Measurements from ENCODE around the gene PPP1R3D. TPM values are rescaled to one million over a fixed set of nuclear protein-coding genes. Genes with fewer than 3 reads are reported as not detected.

Gene PPP1R3D
- total and polyA plus RNA-seq, 9 of the 15 experiments (the other 6 are each of a cell fraction or from before 2014, with no cell fraction given) = 0.35 to 3.3 (median 1.8) TPM

- no peaks in the 10 kb centered on the region for H3K36me3 ChIP-seq (ENCODE audit: control insufficient read depth, insufficient read depth, low read length)
- DNase-seq (ENCODE audit: extremely low read depth in 1 of 4, low spot score in 3 of 4) (no peak), FAIRE-seq (no peak), ATAC-seq (no peak)
- no peaks in the 10 kb centered on the region for H4K20me1 ChIP-seq (replicated peaks; ENCODE audit: control insufficient read depth, insufficient read depth, low read length)
- in situ Hi-C loops (cut with MboI) (no loop called here), intact Hi-C loops (cut with micrococcal nuclease) (no loop called here)
- H3K9ac ChIP-seq (ENCODE audit: insufficient read depth in 1 of 2, low read depth in 2 of 2, low read length in 2 of 2) = no peak overlapping the region
- H3K27me3 ChIP-seq (ENCODE audit: control insufficient read depth in 2 of 2, insufficient read depth in 2 of 2, low read length in 2 of 2) = no peaks in the 10 kb centered on the region
- H3K4me1 ChIP-seq (replicated peaks in 1 of 2; ENCODE audit: control insufficient read depth in 2 of 2, insufficient read depth in 2 of 2, low read length in 2 of 2) = no peaks in the 10 kb centered on the region
- H3K27ac ChIP-seq (ENCODE audit: extremely low read depth, low read depth, low read length) = no peak overlapping the region
- TF ChIP-seq HMGN3 (IDR thresholded peaks at IDR 0.05; ENCODE audit: borderline replicate concordance, extremely low read depth, insufficient read length, low read depth, low read length) (no peak), SOX6 (IDR thresholded peaks at IDR 0.05) (no peak), COPS2 (conservative IDR thresholded peaks at IDR 0.05) (no peak), SMAD4 (CRISPR knock-in tag; conservative IDR thresholded peaks at IDR 0.05) (no peak), ARNT (IDR thresholded peaks at IDR 0.05) (no peak), TBL1XR1 (IDR thresholded peaks at IDR 0.05; ENCODE audit: low read length in 2 of 2) (no peak), ZFX (CRISPR knock-in tag; IDR thresholded peaks at IDR 0.05) (no peak)
- no peaks in the 10 kb centered on the region for H3K9me1 ChIP-seq (ENCODE audit: control insufficient read depth, insufficient read depth, low read length)
- no TSS peak for BruUV-seq (replicated peaks)
- ChIA-PET POLR2A (no interaction called here), CTCF (ENCODE audit: low intra/inter-chr PET ratio) (no interaction called here)
- no peaks in the 10 kb centered on the region for H3K9me3 ChIP-seq (replicated peaks; ENCODE audit: control insufficient read depth, insufficient read depth, low read depth, low read length)
- no peak overlapping the region for H3K4me2 ChIP-seq (ENCODE audit: insufficient read depth, low read length)
- H3K79me2 ChIP-seq (ENCODE audit: control insufficient read depth, insufficient read depth, low read length) = no peaks in the 10 kb centered on the region
- H2AFZ ChIP-seq (ENCODE audit: low read depth, low read length) = no peak overlapping the region
- no peak overlapping the region for H3K4me3 ChIP-seq
These were observed 14.2 kb downstream of the PPP1R3D start for GRCh38 chr20:59925899-59926298.

DNA sequence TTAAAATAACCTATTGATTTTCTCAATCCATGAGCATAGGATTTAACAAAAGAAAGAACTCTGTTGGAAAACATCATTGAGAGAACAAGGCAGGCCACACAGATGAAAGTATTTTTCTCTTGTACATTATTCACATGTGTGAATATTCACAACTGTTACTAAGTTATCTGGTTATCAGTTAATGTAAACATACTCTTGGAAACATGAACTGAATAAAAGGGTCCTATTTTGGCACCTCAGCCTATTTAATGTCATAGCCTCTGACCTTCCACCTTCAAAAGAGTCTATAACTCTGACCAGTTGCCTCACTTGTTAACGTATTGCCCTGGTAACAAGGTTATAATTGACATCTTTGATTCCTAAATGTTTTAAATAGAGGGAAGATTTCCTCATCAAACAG, 14.7 kb downstream of the PPP1R3D start:
- Histone ChIP-seq H2AFZ (ENCODE audit: low read depth, low read length) (no peak overlapping the region), H3K4me2 (ENCODE audit: insufficient read depth, low read length) (no peak overlapping the region), H3K36me3 (ENCODE audit: control insufficient read depth, insufficient read depth, low read length) (no peaks in the 10 kb centered on the region), H3K9me3 (replicated peaks; ENCODE audit: control insufficient read depth, insufficient read depth, low read depth, low read length) (no peaks in the 10 kb centered on the region), H3K9ac (ENCODE audit: insufficient read depth in 1 of 2, low read depth in 2 of 2, low read length in 2 of 2) (no peak overlapping the region), H3K4me1 (replicated peaks in 1 of 2; ENCODE audit: control insufficient read depth in 2 of 2, insufficient read depth in 2 of 2, low read length in 2 of 2) (no peaks in the 10 kb centered on the region), H3K27me3 (ENCODE audit: control insufficient read depth in 2 of 2, insufficient read depth in 2 of 2, low read length in 2 of 2) (no peaks in the 10 kb centered on the region), H3K4me3 (no peak overlapping the region), H3K9me1 (ENCODE audit: control insufficient read depth, insufficient read depth, low read length) (no peaks in the 10 kb centered on the region), H4K20me1 (replicated peaks; ENCODE audit: control insufficient read depth, insufficient read depth, low read length) (no peaks in the 10 kb centered on the region), H3K27ac (ENCODE audit: extremely low read depth, low read depth, low read length) (no peak overlapping the region), H3K79me2 (ENCODE audit: control insufficient read depth, insufficient read depth, low read length) (no peaks in the 10 kb centered on the region)
- POLR2A ChIA-PET = no interaction called here
- CTCF ChIA-PET (ENCODE audit: low intra/inter-chr PET ratio) = no interaction called here
- FAIRE-seq (no peak), ATAC-seq (no peak), DNase-seq (ENCODE audit: extremely low read depth in 1 of 4, low spot score in 3 of 4) (no peak)
- no TSS peak for BruUV-seq (replicated peaks)
- no peak for TF ChIP-seq TCF7 (IDR thresholded peaks at IDR 0.05; ENCODE audit: borderline replicate concordance)
- in situ Hi-C loops (cut with MboI) = no loop called here
- WGBS (ENCODE audit: insufficient coverage, low coverage, missing lambda C conversion rate) = 0% methylated on average over 1 of the region's 1 CpG
- intact Hi-C loops (cut with micrococcal nuclease) = no loop called here
